Naive thymus-derived CD4-positive, alpha-beta T cell (primary cell): Measurements from ENCODE around the gene ZNF74. TPM values are rescaled to one million over a fixed set of nuclear protein-coding genes. Genes with fewer than 3 reads are reported as not detected.
"Not testable (repeated sequence)": the region's sequence is repeated elsewhere in the genome, so short reads cannot be mapped to it uniquely, and the experiment has no call there.

Source experiments
- ATAC-seq: fragments of 150-1000 bp; cut with Tn5 transposase; 2 replicates; pipeline ENCODE4 v1.10.0; 2021; ENCODE audit warnings: mild to moderate bottlenecking, moderate library complexity
- CTCF ChIA-PET: fragments of 350-600 bp; sonication (Branson Sonifier 250); formaldehyde crosslinking; loops from one replicate; lab custom pipeline; 2021; ENCODE audit warnings: antibody characterized with exemption; lab: Charles Lee
- POLR2A ChIA-PET: fragments of 350-600 bp; sonication (Branson Sonifier 250); formaldehyde crosslinking; loops from one replicate; lab custom pipeline; 2021; ENCODE audit warnings: antibody characterized with exemption, inconsistent platforms; lab: Charles Lee
- DNase-seq, 9 donors: peaks; one replicate each; pipeline versions ENCODE4 v3.0.0 to v3.0.0-alpha.2; 2020 to 2022; ENCODE audit warnings: mixed read lengths in 1 of 9
- H3K27ac ChIP-seq: one replicate; pipeline ENCODE4 v1.7.0; 2013; ENCODE audit warnings: mild to moderate bottlenecking, low read depth, low read length, moderate library complexity
- H3K27me3 ChIP-seq, 2 donors: one replicate each; pipeline ENCODE4 v1.7.0; 2013; ENCODE audit warnings: low read length in 2 of 2, mild to moderate bottlenecking in 2 of 2, moderate library complexity in 2 of 2; ENCODE audit not compliant: control insufficient read depth in 2 of 2, insufficient read depth in 2 of 2
- H3K36me3 ChIP-seq, 3 experiments: 1 replicate in 2 of 3; 2 replicates in 1 of 3; pipeline ENCODE4 v1.7.0; 2013; ENCODE audit warnings: low read length in 3 of 3, mild to moderate bottlenecking in 3 of 3, moderate library complexity in 1 of 3; ENCODE audit not compliant: insufficient read depth in 3 of 3, control insufficient read depth in 2 of 3
- H3K4me1 ChIP-seq, 2 donors: one replicate each; pipeline ENCODE4 v1.7.0; 2013; ENCODE audit warnings: low read length in 2 of 2, mild to moderate bottlenecking in 2 of 2, moderate library complexity in 1 of 2; ENCODE audit not compliant: control insufficient read depth in 2 of 2, insufficient read depth in 2 of 2
- H3K4me3 ChIP-seq: 2 replicates; pipeline ENCODE4 v1.7.0; 2013; ENCODE audit warnings: mild to moderate bottlenecking, low read length
- H3K9me3 ChIP-seq, 3 experiments: 1 replicate in 2 of 3; 2 replicates in 1 of 3; pipeline ENCODE4 v1.7.0; 2013; ENCODE audit warnings: low read length in 3 of 3; ENCODE audit not compliant: control insufficient read depth in 2 of 3
- H3K27ac Mint-ChIP-seq, 9 donors: one replicate each; pipeline ENCODE4 v1.8.0; 2020 to 2022; ENCODE audit warnings: mixed read lengths in 9 of 9, mild to moderate bottlenecking in 8 of 9, moderate library complexity in 5 of 9, inconsistent platforms in 2 of 9
- H3K27me3 Mint-ChIP-seq, 5 donors: one replicate each; pipeline ENCODE4 v1.8.0; 2021 to 2022; ENCODE audit warnings: mixed read lengths in 5 of 5, mild to moderate bottlenecking in 1 of 5
- H3K36me3 Mint-ChIP-seq, 5 donors: one replicate each; pipeline ENCODE4 v1.8.0; 2020 to 2022; ENCODE audit warnings: mixed read lengths in 5 of 5, mild to moderate bottlenecking in 3 of 5, inconsistent platforms in 1 of 5
- H3K4me1 Mint-ChIP-seq, 7 donors: one replicate each; pipeline ENCODE4 v1.8.0; 2020 to 2022; ENCODE audit warnings: mixed read lengths in 7 of 7, mild to moderate bottlenecking in 3 of 7, inconsistent platforms in 1 of 7
- H3K4me3 Mint-ChIP-seq, 10 donors: one replicate each; pipeline ENCODE4 v1.8.0; 2020 to 2022; ENCODE audit warnings: mild to moderate bottlenecking in 10 of 10, mixed read lengths in 10 of 10, moderate library complexity in 6 of 10, inconsistent platforms in 2 of 10
- H3K9me3 Mint-ChIP-seq, 11 donors: one replicate each; pipeline ENCODE4 v1.8.0; 2020 to 2022; ENCODE audit warnings: mixed read lengths in 11 of 11, mild to moderate bottlenecking in 4 of 11, inconsistent platforms in 1 of 11, moderate library complexity in 1 of 11
- intact Hi-C, 2 donors: fragments of 100-400 bp; cut with micrococcal nuclease; formaldehyde crosslinking; loops; one replicate each; pipeline ENCODE4 v1.15.1; 2023
- polyA plus RNA-seq, 2 donors: library from polyadenylated mRNA; unstranded; fragments of 300-500 nt; fragmentation: Illumina TruSeq; gene quantifications; one replicate each; pipeline ENCODE4 v1.2.3, GENCODE V29; 2021
- total RNA-seq, 6 experiments: library from RNA in 5 of 6; stranded (reverse) in 5 of 6; gene quantifications; 1 replicate in 5 of 6; 2 replicates in 1 of 6; pipeline ENCODE4 v1.2.3 and lab custom pipeline; 2021 to 2026

Gene ZNF74
- total and polyA plus RNA-seq, 7 experiments from 2014 or later, result 5.3 to 18.2 (median 12.9) TPM

DNA sequence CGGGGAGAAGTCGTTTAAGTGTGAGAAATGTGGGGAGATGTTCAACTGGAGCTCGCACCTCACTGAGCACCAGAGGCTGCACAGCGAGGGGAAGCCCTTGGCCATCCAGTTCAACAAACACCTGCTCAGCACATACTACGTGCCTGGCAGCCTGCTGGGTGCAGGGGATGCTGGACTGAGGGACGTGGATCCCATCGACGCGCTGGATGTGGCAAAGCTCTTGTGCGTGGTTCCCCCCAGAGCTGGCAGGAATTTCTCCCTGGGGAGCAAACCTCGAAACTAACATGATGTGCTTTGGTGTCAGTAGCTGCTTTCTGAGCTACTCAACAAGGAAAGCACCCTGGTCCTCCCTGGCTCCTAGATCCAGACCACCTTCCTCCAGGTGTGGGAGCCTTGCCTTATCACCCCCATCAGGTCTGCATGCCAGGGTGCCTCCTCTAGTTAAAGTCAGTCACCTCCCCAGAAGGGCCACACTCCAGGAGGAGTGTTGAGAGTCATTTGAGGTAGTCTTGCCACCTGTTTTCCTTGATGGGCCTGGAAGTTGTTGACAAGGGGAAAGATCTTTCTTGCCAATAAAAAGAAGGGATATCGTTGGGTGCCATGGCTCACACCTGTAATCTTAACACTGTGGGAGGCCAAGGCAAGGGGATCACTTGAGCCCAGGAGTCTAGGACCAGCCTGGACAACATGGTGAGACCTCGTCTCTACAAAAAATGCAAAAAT is 12.9 kb downstream of the ZNF74 start:
- peaks cover 0 to 15% of the 10 kb centered on the region in 2 donors for H3K4me1 ChIP-seq
- no peaks in the 10 kb centered on the region for H3K9me3 ChIP-seq
- peaks cover 0 to 45% (median 0%) of the 10 kb centered on the region in 3 experiments for H3K36me3 ChIP-seq
- intact Hi-C loops, result loop anchor here in 1 of 2 donors (1.0 kb wide), 1 partner anchor 14 kb away; no protein-coding TSS in a partner anchor
- H3K27ac ChIP-seq, result no peak overlapping the region
- ChIA-PET CTCF (no interaction called here), POLR2A (interaction anchor here (1.3 kb wide), 1 partner anchor 11 kb away, joined by 4 read pairs; no protein-coding TSS in a partner anchor)
- DNase-seq (no peak), ATAC-seq (no peak)
- H3K9me3 Mint-ChIP-seq, result peaks cover 0 to 2% (median 0%) of the 10 kb centered on the region in 11 donors
- H3K27me3 ChIP-seq, result no peaks in the 10 kb centered on the region
- H3K27me3 Mint-ChIP-seq, result no peaks in the 10 kb centered on the region
- peaks cover 10 to 16% (median 12%) of the 10 kb centered on the region in 7 donors for H3K4me1 Mint-ChIP-seq
- no peak overlapping the region for H3K27ac Mint-ChIP-seq
- peaks cover 0 to 35% (median 8%) of the 10 kb centered on the region in 5 donors for H3K36me3 Mint-ChIP-seq
- H3K4me3 Mint-ChIP-seq, result no peak overlapping the region
- no peak overlapping the region for H3K4me3 ChIP-seq

- Histone ChIP-seq H3K27ac (no peak overlapping the region), H3K27me3 (no peaks in the 10 kb centered on the region), H3K9me3 (no peaks in the 10 kb centered on the region), H3K4me1 (peaks cover 0 to 13% of the 10 kb centered on the region in 2 donors), H3K36me3 (peaks cover 0 to 45% (median 0%) of the 10 kb centered on the region in 3 experiments), H3K4me3 (no peak overlapping the region)
- POLR2A ChIA-PET, result interaction anchor here (1.3 kb wide), 1 partner anchor 12 kb away, joined by 4 read pairs; no protein-coding TSS in a partner anchor
- H3K4me3 Mint-ChIP-seq, result no peak overlapping the region
- no peak for ATAC-seq
- H3K9me3 Mint-ChIP-seq, result peaks cover 0 to 2% (median 0%) of the 10 kb centered on the region in 11 donors
- DNase-seq, result no peak
- CTCF ChIA-PET, result no interaction called here
- H3K27ac Mint-ChIP-seq, result no peak overlapping the region
- peaks cover 9 to 16% (median 12%) of the 10 kb centered on the region in 7 donors for H3K4me1 Mint-ChIP-seq
- H3K27me3 Mint-ChIP-seq, result peaks cover 0 to 6% (median 0%) of the 10 kb centered on the region in 5 donors
- intact Hi-C loops, result loop anchor here in 1 of 2 donors (1.0 kb wide), 1 partner anchor 15 kb away; no protein-coding TSS in a partner anchor
- peaks cover 0 to 35% (median 8%) of the 10 kb centered on the region in 5 donors for H3K36me3 Mint-ChIP-seq
These were observed 13.9 kb downstream of the ZNF74 start for GRCh38 chr22:20407829-20408228.

DNA sequence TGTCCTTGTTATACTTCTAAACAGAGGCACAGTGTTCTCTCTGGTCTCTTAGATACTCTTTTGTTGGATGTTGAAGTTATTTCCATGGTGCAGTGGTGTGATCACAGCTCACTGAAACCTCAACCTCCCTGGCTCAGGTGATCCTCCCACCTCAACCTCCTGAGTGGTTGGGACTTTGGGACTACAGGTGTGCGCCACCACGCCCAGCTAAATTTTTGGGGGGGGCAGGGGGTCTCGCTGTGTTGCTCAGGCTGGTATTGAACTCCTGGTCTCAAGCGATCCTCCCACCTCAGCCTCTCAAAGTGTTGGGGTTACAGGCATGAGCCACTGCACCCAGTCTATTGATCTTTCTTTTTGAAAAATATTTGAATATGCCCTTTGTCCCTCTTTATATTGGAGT is 14.9 kb downstream of the ZNF74 start:
- H3K4me1 ChIP-seq, result peaks cover 0 to 3% of the 10 kb centered on the region in 2 donors
- no peaks in the 10 kb centered on the region for H3K27me3 ChIP-seq
- Mint-ChIP-seq H3K27ac (no peak overlapping the region), H3K4me1 (peaks cover 1 to 6% (median 2%) of the 10 kb centered on the region in 7 donors), H3K4me3 (no peak overlapping the region), H3K9me3 (no peaks in the 10 kb centered on the region), H3K36me3 (peaks cover 0 to 24% (median 5%) of the 10 kb centered on the region in 5 donors), H3K27me3 (peaks cover 0 to 11% (median 0%) of the 10 kb centered on the region in 5 donors)
- H3K36me3 ChIP-seq, result peaks cover 0 to 37% (median 0%) of the 10 kb centered on the region in 3 experiments
- intact Hi-C loops, result no loop called here
- no peak for ATAC-seq
- no peak for DNase-seq
- H3K27ac ChIP-seq, result no peak overlapping the region
- H3K4me3 ChIP-seq, result no peak overlapping the region
- POLR2A ChIA-PET, result interaction anchor here (0.6 kb wide), 1 partner anchor 45 kb away, joined by 3 read pairs; no protein-coding TSS in a partner anchor
- H3K9me3 ChIP-seq, result no peaks in the 10 kb centered on the region
- CTCF ChIA-PET, result interaction anchor here (0.6 to 0.7 kb wide), 2 partner anchors 238 to 344 kb away, joined by 3 read pairs; no protein-coding TSS in a partner anchor

DNA sequence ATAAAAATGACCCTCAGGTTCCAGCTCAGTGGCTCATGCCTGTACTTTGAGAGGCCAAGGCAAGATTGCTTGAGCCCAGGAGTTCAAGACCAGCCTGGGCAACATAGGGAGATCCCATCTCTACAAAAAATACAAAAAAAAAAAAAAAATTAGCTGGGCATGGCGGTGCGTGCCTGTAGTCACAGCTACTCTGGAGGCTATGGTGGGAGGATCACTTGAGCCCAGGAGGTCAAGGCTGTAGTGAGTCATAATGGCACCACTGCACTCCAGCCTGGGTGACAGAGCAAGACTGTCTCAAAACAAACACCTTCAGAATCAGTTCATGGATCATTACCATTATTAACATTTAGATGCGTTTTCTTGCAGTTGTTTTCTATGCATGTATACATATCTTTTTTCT is 15.4 kb downstream of the ZNF74 start:
- Mint-ChIP-seq H3K36me3 (peaks cover 0 to 22% (median 3%) of the 10 kb centered on the region in 5 donors), H3K27me3 (peaks cover 0 to 14% (median 0%) of the 10 kb centered on the region in 5 donors)
- H3K27ac Mint-ChIP-seq, H3K27me3 ChIP-seq, H3K4me1 ChIP-seq, H3K4me3 ChIP-seq, H3K9me3 Mint-ChIP-seq, H3K4me3 Mint-ChIP-seq, DNase-seq, intact Hi-C loops, H3K4me1 Mint-ChIP-seq, H3K9me3 ChIP-seq, H3K27ac ChIP-seq, ATAC-seq: not testable (repeated sequence)
- peaks cover 0 to 33% (median 0%) of the 10 kb centered on the region in 3 experiments for H3K36me3 ChIP-seq
- ChIA-PET POLR2A (interaction anchor here (1.4 kb wide), 1 partner anchor 16 kb away, joined by 6 read pairs; the partner anchor contains the start of gene ZNF74), CTCF (interaction anchor here (0.7 kb wide), 1 partner anchor 343 kb away, joined by 3 read pairs; no protein-coding TSS in a partner anchor)

DNA sequence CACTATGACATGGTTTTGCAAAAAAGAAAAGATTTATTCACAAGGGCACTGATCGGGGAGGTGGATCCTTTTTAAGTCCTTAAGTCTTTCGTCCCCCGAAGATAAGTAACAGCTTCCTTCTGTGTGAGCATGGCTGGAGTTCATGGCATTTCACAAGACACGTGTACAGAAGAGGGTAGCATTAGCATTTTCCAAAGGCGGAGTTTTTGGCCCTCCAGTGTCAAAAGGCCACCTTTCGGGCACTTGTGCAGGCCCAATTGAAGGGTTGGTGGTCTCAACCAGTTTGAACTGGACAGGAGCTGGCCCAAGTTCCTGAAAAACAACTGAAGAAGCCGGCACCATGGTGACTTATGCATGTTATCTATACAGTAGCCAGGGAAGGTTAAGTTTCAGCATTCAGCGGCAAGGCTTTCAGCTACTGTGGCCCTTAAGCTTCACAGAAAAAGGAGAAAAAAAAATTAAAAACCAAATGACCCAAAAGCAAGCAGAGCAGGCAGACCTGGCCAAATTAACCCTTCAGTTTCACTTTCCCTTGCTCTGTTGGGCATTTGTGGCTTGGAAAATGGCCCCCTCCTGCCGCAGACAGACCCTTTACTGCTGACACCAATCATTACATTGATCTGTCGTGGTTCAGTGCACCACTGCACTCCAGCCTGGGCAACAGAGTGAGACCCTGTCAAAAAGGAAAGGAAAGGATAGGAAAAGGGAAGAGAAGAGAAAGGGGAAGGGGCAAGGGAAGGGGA is 18.7 kb downstream of the ZNF74 start:
- Histone ChIP-seq H3K9me3 (no peaks in the 10 kb centered on the region), H3K27me3 (no peaks in the 10 kb centered on the region), H3K4me1 (peaks cover 0 to under 1% of the 10 kb centered on the region in 2 donors), H3K4me3 (no peak overlapping the region), H3K27ac (no peak overlapping the region), H3K36me3 (peaks cover 0 to 1% (median 0%) of the 10 kb centered on the region in 3 experiments)
- ATAC-seq (no peak), DNase-seq (no peak)
- Mint-ChIP-seq H3K27ac (no peak overlapping the region), H3K4me1 (peaks cover 0 to 4% (median 0%) of the 10 kb centered on the region in 7 donors), H3K36me3 (peaks cover 0 to 9% (median 0%) of the 10 kb centered on the region in 5 donors), H3K4me3 (no peak overlapping the region), H3K27me3 (peaks cover 0 to 28% (median 0%) of the 10 kb centered on the region in 5 donors), H3K9me3 (no peaks in the 10 kb centered on the region)
- intact Hi-C loops, result no loop called here
- CTCF ChIA-PET, result interaction anchor here (0.9 to 1.2 kb wide), 2 partner anchors 37 to 193 kb away, joined by 3 to 4 read pairs; no protein-coding TSS in a partner anchor
- POLR2A ChIA-PET, result interaction anchor here (1.0 kb wide), 1 partner anchor 79 kb away, joined by 9 read pairs; no protein-coding TSS in a partner anchor
